Neuronal stem cell (in vitro differentiated cells): ENCODE data around the gene GRIP2.

Experiments used
- DNase-seq: peaks from one replicate; pipeline ENCODE4 v3.0.0-alpha.2; 2013; ENCODE audit warnings: low spot score
- H2AFZ ChIP-seq: one replicate; pipeline ENCODE4 v1.6.1; 2013; ENCODE audit warnings: mild to moderate bottlenecking, low read length, inconsistent platforms
- H2AK5ac ChIP-seq: 2 replicates; pipeline ENCODE4 v1.6.1; 2013; ENCODE audit warnings: low read depth, mild to moderate bottlenecking, inconsistent platforms, low read length, moderate library complexity, mixed read lengths
- H2BK120ac ChIP-seq: 2 replicates; pipeline ENCODE4 v1.6.1; 2013; ENCODE audit warnings: low read depth, mild to moderate bottlenecking, inconsistent platforms, low read length, moderate library complexity, mixed read lengths
- H2BK12ac ChIP-seq: one replicate; pipeline ENCODE4 v1.6.1; 2013; ENCODE audit warnings: low read length, inconsistent platforms
- H2BK15ac ChIP-seq: 2 replicates; pipeline ENCODE4 v1.6.1; 2013; ENCODE audit warnings: mild to moderate bottlenecking, low read length, inconsistent platforms, mixed read lengths
- H2BK5ac ChIP-seq: one replicate; pipeline ENCODE4 v1.6.1; 2013; ENCODE audit warnings: inconsistent platforms, mild to moderate bottlenecking, low read length, moderate library complexity
- H3K14ac ChIP-seq: one replicate; pipeline ENCODE4 v1.6.1; 2013; ENCODE audit warnings: low read length, inconsistent platforms
- H3K18ac ChIP-seq: 2 replicates; pipeline ENCODE4 v1.6.1; 2013; ENCODE audit warnings: low read length, inconsistent platforms
- H3K23ac ChIP-seq: 2 replicates; pipeline ENCODE4 v1.6.1; 2013; ENCODE audit warnings: low read depth, mild to moderate bottlenecking, mixed read lengths, low read length, inconsistent platforms; ENCODE audit not compliant: poor library complexity
- H3K27ac ChIP-seq: replicated peaks from 3 replicates; pipeline ENCODE4 v1.5.1; 2013; ENCODE audit warnings: low read length, inconsistent platforms
- H3K27me3 ChIP-seq, 3 experiments: 2 replicates each; pipeline ENCODE4 v1.6.1; 2013; ENCODE audit warnings: low read length in 3 of 3, mild to moderate bottlenecking in 2 of 3, inconsistent platforms in 1 of 3, low read depth in 1 of 3, mixed read lengths in 1 of 3, moderate library complexity in 1 of 3; ENCODE audit not compliant: control insufficient read depth in 3 of 3, insufficient read depth in 3 of 3
- H3K36me3 ChIP-seq, 2 donors: replicated peaks in 1 of 2; 2 replicates each; pipeline ENCODE4 v1.6.1; 2013; ENCODE audit warnings: low read length in 2 of 2; ENCODE audit not compliant: control insufficient read depth in 2 of 2, insufficient read depth in 2 of 2
- H3K4ac ChIP-seq: 2 replicates; pipeline ENCODE4 v1.6.1; 2013; ENCODE audit warnings: inconsistent platforms, mild to moderate bottlenecking, low read length, moderate library complexity
- H3K4me1 ChIP-seq, 2 donors: 1 replicate in 1 of 2; 2 replicates in 1 of 2; pipeline ENCODE4 v1.6.1; 2013; ENCODE audit warnings: low read length in 2 of 2, low read depth in 1 of 2; ENCODE audit not compliant: control insufficient read depth in 2 of 2, insufficient read depth in 1 of 2
- H3K4me2 ChIP-seq: one replicate; pipeline ENCODE4 v1.6.1; 2013; ENCODE audit warnings: mild to moderate bottlenecking, low read length, inconsistent platforms; ENCODE audit not compliant: insufficient read depth, poor library complexity, severe bottlenecking
- H3K4me3 ChIP-seq, 2 donors: 2 replicates each; pipeline ENCODE4 v1.5.1; 2013; ENCODE audit warnings: low read length in 2 of 2, mild to moderate bottlenecking in 2 of 2, inconsistent platforms in 1 of 2, moderate library complexity in 1 of 2
- H3K79me1 ChIP-seq: one replicate; pipeline ENCODE4 v1.6.1; 2013; ENCODE audit warnings: low read depth, mild to moderate bottlenecking, inconsistent platforms, low read length, moderate library complexity
- H3K9ac ChIP-seq: one replicate; pipeline ENCODE4 v1.6.1; 2013; ENCODE audit warnings: mild to moderate bottlenecking, low read depth, low read length, inconsistent platforms; ENCODE audit not compliant: poor library complexity
- H3K9me3 ChIP-seq, 2 donors: replicated peaks in 1 of 2; 2 replicates each; pipeline versions ENCODE3 to v1.6.1; 2013; ENCODE audit warnings: low read length in 2 of 2, mild to moderate bottlenecking in 2 of 2, inconsistent platforms in 1 of 2, low read depth in 1 of 2, mixed read lengths in 1 of 2, moderate library complexity in 1 of 2; ENCODE audit not compliant: control insufficient read depth in 2 of 2, insufficient read depth in 1 of 2
- H4K8ac ChIP-seq: one replicate; pipeline ENCODE4 v1.6.1; 2013; ENCODE audit warnings: low read depth, mild to moderate bottlenecking, inconsistent platforms, low read length, moderate library complexity
- H4K91ac ChIP-seq: one replicate; pipeline ENCODE4 v1.6.1; 2013; ENCODE audit warnings: low read length, low read depth, mild to moderate bottlenecking, inconsistent platforms; ENCODE audit not compliant: poor library complexity
- WGBS, 2 donors: extraction: QIAGEN DNeasy Blood & Tissue Kit; methylation state at CpG; one replicate each; pipeline ENCODE4 v1.1.7; 2013; ENCODE audit warnings: missing lambda C conversion rate in 2 of 2, mixed read lengths in 1 of 2; ENCODE audit not compliant: insufficient read length in 2 of 2, insufficient replicate concordance in 1 of 2; ENCODE audit errors: extremely low coverage in 2 of 2; 5-methylcytosine and 5-hydroxymethylcytosine counted together

The GRIP2 gene

DNA sequence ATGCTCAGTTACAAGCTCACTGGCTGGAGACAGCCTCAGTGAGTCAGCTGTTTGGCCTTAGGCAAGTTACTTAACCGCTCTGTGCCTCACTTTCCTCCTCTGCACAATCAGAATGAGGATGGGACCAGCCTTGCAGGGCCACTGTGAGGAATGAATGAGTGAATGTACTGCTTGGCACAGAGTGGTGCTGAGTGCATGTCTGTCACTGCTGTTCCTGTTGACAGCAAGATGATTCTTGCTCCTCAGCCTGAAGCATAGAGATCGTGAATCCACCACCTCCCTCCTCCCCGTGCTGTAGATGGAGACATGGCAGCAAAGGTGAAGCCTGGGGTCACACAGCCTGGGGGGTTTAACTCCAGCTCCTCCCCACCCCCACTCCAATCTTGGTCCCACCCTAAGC, 14.6 kb upstream of the GRIP2 start:
- no CpG with 5 or more reads among the region's 3 CpGs for WGBS, 2 donors
- H3K27ac ChIP-seq, result no peak overlapping the region
- H3K9me3 ChIP-seq, result no peaks in the 10 kb centered on the region
- no peak overlapping the region for H2BK15ac ChIP-seq
- no peak overlapping the region for H4K8ac ChIP-seq
- no peak overlapping the region for H3K14ac ChIP-seq
- no peak overlapping the region for H3K18ac ChIP-seq
- peaks cover 0 to 60% (median 3%) of the 10 kb centered on the region in 3 experiments for H3K27me3 ChIP-seq
- H2AK5ac ChIP-seq, result peak overlapping the region; percentile 32
- no peak overlapping the region for H2BK5ac ChIP-seq
- no peak overlapping the region for H3K23ac ChIP-seq
- H3K4ac ChIP-seq, result no peak overlapping the region
- H2AFZ ChIP-seq, result no peak overlapping the region
- peak overlapping the region; percentile 24 for H2BK12ac ChIP-seq
- H3K4me2 ChIP-seq, result no peak overlapping the region
- H4K91ac ChIP-seq, result no peak overlapping the region
- H3K79me1 ChIP-seq, result no peaks in the 10 kb centered on the region
- peaks cover 0 to 9% of the 10 kb centered on the region in 2 donors for H3K4me1 ChIP-seq
- no peak for DNase-seq
- no peaks in the 10 kb centered on the region for H3K36me3 ChIP-seq
- H3K4me3 ChIP-seq, result no peak overlapping the region
- H2BK120ac ChIP-seq, result no peak overlapping the region
- peak overlapping the region; percentile 27 for H3K9ac ChIP-seq

DNA sequence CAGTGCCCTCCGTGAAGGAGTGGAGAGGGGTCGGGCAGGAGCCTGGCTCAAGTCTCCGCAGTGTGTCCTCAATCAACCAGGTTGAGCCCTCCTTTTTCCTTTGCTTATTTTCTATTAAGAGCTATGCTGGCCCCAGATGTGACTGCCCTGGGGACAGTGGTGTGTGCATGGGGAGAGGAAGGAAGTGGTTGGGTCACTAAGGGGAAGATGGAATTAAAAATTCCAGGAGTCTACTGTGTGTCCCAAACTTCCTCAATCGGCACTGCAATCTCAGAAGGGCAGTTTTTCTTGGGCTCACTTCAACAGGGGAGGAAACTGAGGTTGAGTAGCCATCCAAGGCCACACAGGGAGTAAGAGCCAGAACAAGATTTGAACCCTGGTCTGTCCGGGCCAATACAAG, 13.7 kb upstream of the GRIP2 start:
- no peaks in the 10 kb centered on the region for H3K79me1 ChIP-seq
- no peaks in the 10 kb centered on the region for H3K9me3 ChIP-seq
- H3K27ac ChIP-seq, result no peak overlapping the region
- no peak overlapping the region for H4K91ac ChIP-seq
- no peak overlapping the region for H3K4ac ChIP-seq
- peaks cover 0 to 9% of the 10 kb centered on the region in 2 donors for H3K4me1 ChIP-seq
- H3K27me3 ChIP-seq, result peaks cover 0 to 59% (median 5%) of the 10 kb centered on the region in 3 experiments
- no peak overlapping the region for H2AK5ac ChIP-seq
- H3K4me3 ChIP-seq, result no peak overlapping the region
- H3K23ac ChIP-seq, result no peak overlapping the region
- H4K8ac ChIP-seq, result no peak overlapping the region
- H2BK120ac ChIP-seq, result no peak overlapping the region
- no peak overlapping the region for H2BK12ac ChIP-seq
- H2BK5ac ChIP-seq, result no peak overlapping the region
- H2AFZ ChIP-seq, result no peak overlapping the region
- H3K4me2 ChIP-seq, result no peak overlapping the region
- no peaks in the 10 kb centered on the region for H3K36me3 ChIP-seq
- no peak overlapping the region for H2BK15ac ChIP-seq
- WGBS, 2 donors, result no CpG with 5 or more reads among the region's 5 CpGs
- no peak for DNase-seq
- H3K14ac ChIP-seq, result no peak overlapping the region
- no peak overlapping the region for H3K18ac ChIP-seq
- H3K9ac ChIP-seq, result no peak overlapping the region

DNA sequence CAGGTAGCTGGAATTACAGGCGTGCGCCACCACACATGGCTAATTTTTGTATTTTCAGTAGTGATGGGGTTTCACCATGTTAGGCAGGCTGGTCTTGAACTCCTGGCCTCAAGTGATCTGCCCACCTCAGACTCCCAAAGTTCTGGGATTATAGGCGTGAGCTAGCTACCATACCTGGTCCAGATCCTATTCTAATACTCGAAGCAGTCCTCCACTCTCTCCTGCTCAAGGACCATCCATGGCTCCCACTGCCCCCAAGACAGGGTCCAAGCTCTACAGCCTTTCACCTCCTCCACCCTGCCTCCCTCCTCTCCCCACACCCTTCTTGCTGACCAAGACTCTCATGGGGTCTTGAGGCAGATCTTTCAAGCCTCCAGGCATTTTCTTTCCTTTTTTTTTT, 12.6 kb upstream of the GRIP2 start:
- H2BK120ac ChIP-seq, result no peak overlapping the region
- H3K14ac ChIP-seq, result no peak overlapping the region
- no peak overlapping the region for H2BK12ac ChIP-seq
- no peak overlapping the region for H2AK5ac ChIP-seq
- H3K4me1 ChIP-seq, result peaks cover 0 to 11% of the 10 kb centered on the region in 2 donors
- H2BK15ac ChIP-seq, result no peak overlapping the region
- no peak overlapping the region for H3K4me3 ChIP-seq
- no peak overlapping the region for H3K4me2 ChIP-seq
- H4K8ac ChIP-seq, result no peak overlapping the region
- DNase-seq, result no peak
- no peak overlapping the region for H3K27ac ChIP-seq
- H3K9ac ChIP-seq, result no peak overlapping the region
- H2BK5ac ChIP-seq, result no peak overlapping the region
- H3K4ac ChIP-seq, result no peak overlapping the region
- no peak overlapping the region for H3K23ac ChIP-seq
- H4K91ac ChIP-seq, result no peak overlapping the region
- H3K36me3 ChIP-seq, result no peaks in the 10 kb centered on the region
- H3K18ac ChIP-seq, result no peak overlapping the region
- no CpG with 5 or more reads among the region's 4 CpGs for WGBS, 2 donors
- no peaks in the 10 kb centered on the region for H3K79me1 ChIP-seq
- no peaks in the 10 kb centered on the region for H3K9me3 ChIP-seq
- H2AFZ ChIP-seq, result no peak overlapping the region
- H3K27me3 ChIP-seq, result peaks cover 0 to 59% (median 8%) of the 10 kb centered on the region in 3 experiments

DNA sequence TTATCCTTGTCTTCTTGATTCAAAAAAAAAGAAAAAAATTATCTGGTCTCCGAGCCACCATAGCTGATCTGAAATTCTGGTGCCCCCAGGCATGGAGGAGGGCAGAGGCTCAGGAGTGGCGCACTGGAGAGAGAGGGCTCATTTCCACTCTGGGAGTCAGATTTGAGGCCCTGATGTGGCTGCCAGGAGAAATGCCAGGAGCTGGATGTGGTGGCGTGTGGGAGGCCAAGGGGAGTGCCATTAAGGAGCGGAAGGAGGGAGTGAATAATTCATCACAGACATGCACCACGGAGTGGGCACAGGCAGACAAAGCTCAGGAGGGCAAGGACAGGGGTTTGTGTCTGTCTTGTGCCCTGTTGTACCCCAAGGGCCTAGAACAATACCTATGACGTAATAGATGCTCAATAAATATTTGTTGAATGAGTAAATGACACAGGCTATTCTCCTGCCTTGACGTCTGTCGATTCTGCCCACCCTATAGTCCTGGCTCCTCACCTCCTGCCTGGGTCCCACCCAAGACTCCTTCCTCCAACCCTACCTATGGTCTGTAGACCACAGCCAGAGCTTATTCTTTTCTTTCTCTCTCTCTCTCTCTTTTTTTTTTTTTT, 12.0 kb upstream of the GRIP2 start:
- H3K4me3 ChIP-seq, result no peak overlapping the region
- DNase-seq, result no peak
- no peak overlapping the region for H2BK12ac ChIP-seq
- no peak overlapping the region for H3K4ac ChIP-seq
- no peaks in the 10 kb centered on the region for H3K36me3 ChIP-seq
- no peaks in the 10 kb centered on the region for H3K9me3 ChIP-seq
- no peak overlapping the region for H2AFZ ChIP-seq
- H3K27ac ChIP-seq, result no peak overlapping the region
- no peak overlapping the region for H3K9ac ChIP-seq
- H2BK5ac ChIP-seq, result no peak overlapping the region
- no peak overlapping the region for H3K23ac ChIP-seq
- no peak overlapping the region for H2BK120ac ChIP-seq
- no peak overlapping the region for H2AK5ac ChIP-seq
- peaks cover 0 to 59% (median 8%) of the 10 kb centered on the region in 3 experiments for H3K27me3 ChIP-seq
- H3K4me1 ChIP-seq, result peaks cover 0 to 11% of the 10 kb centered on the region in 2 donors
- H3K14ac ChIP-seq, result no peak overlapping the region
- no peak overlapping the region for H4K8ac ChIP-seq
- no peak overlapping the region for H4K91ac ChIP-seq
- no peak overlapping the region for H3K18ac ChIP-seq
- H3K79me1 ChIP-seq, result no peaks in the 10 kb centered on the region
- no CpG with 5 or more reads among the region's 8 CpGs for WGBS, 2 donors
- no peak overlapping the region for H3K4me2 ChIP-seq
- H2BK15ac ChIP-seq, result no peak overlapping the region
